WERI-Rb-1 (cell line): ENCODE measurements around the gene KCNT1.
A peak's percentile ranks its signal among the peaks of the same experiment; 100 is the strongest.

Source experiments
- DNase-seq: peaks from one replicate; pipeline ENCODE4 v3.0.0-alpha.2; 2020
- H3K27ac ChIP-seq: fragments of 250-450 bp; sonication (Bioruptor Pico); 2 replicates; pipeline ENCODE4 v1.5.1; 2020; ENCODE audit warnings: mild to moderate bottlenecking, moderate library complexity
- H3K27me3 ChIP-seq: fragments of 250-450 bp; sonication (Bioruptor Pico); 2 replicates; pipeline ENCODE4 v1.5.1; 2021; ENCODE audit warnings: mild to moderate bottlenecking, low read depth, moderate library complexity; ENCODE audit not compliant: insufficient read depth, severe bottlenecking
- H3K36me3 ChIP-seq: fragments of 250-450 bp; sonication (Bioruptor Pico); 2 replicates; pipeline ENCODE4 v1.5.1; 2020; ENCODE audit warnings: mild to moderate bottlenecking, moderate library complexity
- H3K4me3 ChIP-seq: 2 replicates; pipeline ENCODE4 v1.5.1; 2011; ENCODE audit warnings: low read depth, mild to moderate bottlenecking, control low read depth, low read length
- H3K9me3 ChIP-seq: fragments of 250-450 bp; sonication (Bioruptor Pico); 2 replicates; pipeline ENCODE4 v1.5.1; 2021; ENCODE audit warnings: mild to moderate bottlenecking, moderate library complexity; ENCODE audit not compliant: severe bottlenecking
- TF ChIP-seq, protein P1 (sequence below): IDR thresholded peaks from 2 replicates; pipeline ENCODE4 v1.5.1; 2011; ENCODE audit warnings: low read depth, mild to moderate bottlenecking, control low read depth, inconsistent platforms, low read length

The KCNT1 gene

DNA sequence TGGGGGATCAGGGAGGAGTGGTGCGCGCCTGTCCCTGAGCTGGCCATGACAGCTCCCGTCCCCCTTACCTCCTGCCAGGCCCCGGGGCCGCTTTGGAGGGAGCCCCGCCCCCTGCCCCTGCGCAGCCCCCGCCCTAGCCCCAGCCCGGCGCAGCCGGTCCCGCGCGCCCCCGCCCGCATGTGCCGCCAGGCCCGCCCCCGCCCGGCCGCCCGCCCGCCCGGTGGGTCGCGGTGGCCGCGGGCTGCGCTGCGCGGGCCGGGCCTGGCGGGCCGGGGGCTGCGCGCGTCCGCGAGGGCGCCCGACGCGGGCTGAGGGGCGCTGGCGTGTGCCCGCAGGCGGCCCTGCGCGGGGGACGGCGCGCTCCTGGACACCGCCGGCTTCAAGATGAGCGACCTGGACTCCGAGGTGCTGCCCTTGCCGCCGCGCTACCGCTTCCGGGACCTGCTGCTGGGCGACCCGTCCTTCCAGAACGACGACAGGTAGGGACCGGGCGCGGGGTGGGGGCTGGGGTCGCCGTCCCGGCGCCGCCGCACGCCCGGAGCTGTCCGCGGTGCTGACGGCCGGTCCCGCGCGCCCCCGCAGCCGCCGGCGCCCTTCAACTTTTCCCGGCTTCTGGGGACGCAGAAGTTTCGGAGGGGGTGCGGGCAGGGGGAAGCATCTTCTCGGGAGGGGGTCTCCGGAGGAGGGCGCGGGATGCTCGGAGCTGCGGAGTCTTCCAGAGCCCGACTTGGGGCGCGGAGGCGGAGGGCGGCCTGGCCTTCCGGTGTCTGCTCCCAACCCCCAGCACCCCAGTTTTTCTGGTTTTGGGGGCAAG lies 12.5 kb downstream of the KCNT1 start:
- TF ChIP-seq, protein P1, sequence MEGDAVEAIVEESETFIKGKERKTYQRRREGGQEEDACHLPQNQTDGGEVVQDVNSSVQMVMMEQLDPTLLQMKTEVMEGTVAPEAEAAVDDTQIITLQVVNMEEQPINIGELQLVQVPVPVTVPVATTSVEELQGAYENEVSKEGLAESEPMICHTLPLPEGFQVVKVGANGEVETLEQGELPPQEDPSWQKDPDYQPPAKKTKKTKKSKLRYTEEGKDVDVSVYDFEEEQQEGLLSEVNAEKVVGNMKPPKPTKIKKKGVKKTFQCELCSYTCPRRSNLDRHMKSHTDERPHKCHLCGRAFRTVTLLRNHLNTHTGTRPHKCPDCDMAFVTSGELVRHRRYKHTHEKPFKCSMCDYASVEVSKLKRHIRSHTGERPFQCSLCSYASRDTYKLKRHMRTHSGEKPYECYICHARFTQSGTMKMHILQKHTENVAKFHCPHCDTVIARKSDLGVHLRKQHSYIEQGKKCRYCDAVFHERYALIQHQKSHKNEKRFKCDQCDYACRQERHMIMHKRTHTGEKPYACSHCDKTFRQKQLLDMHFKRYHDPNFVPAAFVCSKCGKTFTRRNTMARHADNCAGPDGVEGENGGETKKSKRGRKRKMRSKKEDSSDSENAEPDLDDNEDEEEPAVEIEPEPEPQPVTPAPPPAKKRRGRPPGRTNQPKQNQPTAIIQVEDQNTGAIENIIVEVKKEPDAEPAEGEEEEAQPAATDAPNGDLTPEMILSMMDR: no peak
- Histone ChIP-seq H3K27me3 (peaks cover 3% of the 10 kb centered on the region), H3K36me3 (no peaks in the 10 kb centered on the region), H3K4me3 (peak overlapping the region; percentile 52), H3K9me3 (no peaks in the 10 kb centered on the region), H3K27ac (no peak overlapping the region)
- peak; percentile 40 for DNase-seq

GRCh38 chr9:135715056-135715595 lies 13.1 kb downstream of the KCNT1 start:
- Histone ChIP-seq H3K36me3 (no peaks in the 10 kb centered on the region), H3K27ac (no peak overlapping the region), H3K9me3 (no peaks in the 10 kb centered on the region), H3K4me3 (peak overlapping the region; percentile 52), H3K27me3 (peaks cover 3% of the 10 kb centered on the region)
- TF ChIP-seq, protein P1: no peak
- DNase-seq: no peak

DNA sequence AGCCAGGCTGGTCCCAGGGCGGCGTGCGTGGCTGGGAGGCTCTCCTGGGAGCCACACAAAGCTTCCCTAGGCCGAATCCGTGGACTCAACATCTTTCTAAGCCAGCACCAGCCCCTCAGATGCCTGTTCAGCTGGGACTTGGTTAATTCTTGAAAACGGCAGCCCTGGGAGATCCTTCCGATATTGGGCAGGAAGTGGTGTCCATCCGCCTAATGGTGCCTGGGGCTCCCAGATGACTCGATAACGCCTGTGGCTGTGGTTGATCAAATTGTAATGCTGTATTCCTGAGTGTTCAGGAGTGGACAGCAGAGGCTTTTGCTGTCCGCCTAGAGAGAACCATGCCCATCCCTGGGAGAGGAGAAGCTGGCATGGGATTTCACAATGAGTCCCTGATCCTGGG lies 14.1 kb downstream of the KCNT1 start:
- Histone ChIP-seq H3K36me3 (no peaks in the 10 kb centered on the region), H3K27ac (no peak overlapping the region), H3K4me3 (no peak overlapping the region), H3K27me3 (peaks cover 3% of the 10 kb centered on the region), H3K9me3 (no peaks in the 10 kb centered on the region)
- TF ChIP-seq, protein P1: no peak
- no peak for DNase-seq

GRCh38 chr9:135717410-135717809 lies 15.4 kb downstream of the KCNT1 start:
- TF ChIP-seq, protein P1: peak; percentile 29; the same call in 1 of the 2 replicates
- Histone ChIP-seq H3K9me3 (no peaks in the 10 kb centered on the region), H3K27ac (no peak overlapping the region), H3K36me3 (no peaks in the 10 kb centered on the region), H3K27me3 (peaks cover 3% of the 10 kb centered on the region), H3K4me3 (no peak overlapping the region)
- DNase-seq: no peak

GRCh38 chr9:135718616-135719015 lies 16.6 kb downstream of the KCNT1 start:
- H3K27me3 ChIP-seq: peaks cover 3% of the 10 kb centered on the region
- no peak overlapping the region for H3K27ac ChIP-seq

More at GRCh38 chr9:135718616-135719015, 16.6 kb downstream of the KCNT1 start:
- H3K9me3 ChIP-seq: no peaks in the 10 kb centered on the region
- H3K36me3 ChIP-seq: no peaks in the 10 kb centered on the region
- no peak overlapping the region for H3K4me3 ChIP-seq
- TF ChIP-seq, protein P1: no peak
- DNase-seq: no peak
